SK-N-SH (cell line): ENCODE measurements around the gene C19orf47. TPM values are rescaled to one million over a fixed set of nuclear protein-coding genes. Genes with fewer than 3 reads are reported as not detected.

Experiments used
- CTCF ChIA-PET: fragments of 300-600, 350-600 bp; formaldehyde crosslinking; extraction: SDS; loops from one replicate; lab custom pipeline; 2021; lab: Yijun Ruan, JAX
- POLR2A ChIA-PET: fragments of 350-600 bp; sonication (Branson Sonifier 250); formaldehyde crosslinking; extraction: SDS; loops from one replicate; lab custom pipeline; 2020; ENCODE audit warnings: antibody characterized with exemption, inconsistent platforms; lab: Yijun Ruan, JAX
- DNase-seq: peaks from one replicate; pipeline ENCODE4 v3.0.0; 2012
- H2AFZ ChIP-seq: fragments of 200-600 bp; sonication (generic); 2 replicates; pipeline ENCODE4 v1.8.1; 2016; ENCODE audit warnings: antibody characterized with exemption, mild to moderate bottlenecking, low read depth
- H3F3A ChIP-seq: fragments of 200-600 bp; sonication (generic); replicated peaks from 2 replicates; pipeline ENCODE3; 2016; ENCODE audit warnings: antibody characterized with exemption, mild to moderate bottlenecking; ENCODE audit not compliant: insufficient read depth
- H3K27ac ChIP-seq, 2 experiments: fragments of 200-500 bp in 1 of 2; fragments of 200-600 bp in 1 of 2; sonication (Bioruptor generic) in 1 of 2; sonication (generic), shearing (Covaris generic) in 1 of 2; 2 replicates each; pipeline versions ENCODE4 v1.5.1 to v1.6.1; 2014 to 2016; ENCODE audit warnings: low read depth in 2 of 2, inconsistent platforms in 1 of 2, low read length in 1 of 2, mild to moderate bottlenecking in 1 of 2, mixed read lengths in 1 of 2
- H3K27me3 ChIP-seq: fragments of 200-600 bp; sonication (generic), shearing (Covaris generic); 2 replicates; pipeline ENCODE4 v1.6.1; 2016; ENCODE audit warnings: mixed run types; ENCODE audit not compliant: insufficient read depth
- H3K36me3 ChIP-seq, 2 experiments: fragments of 200-500 bp in 1 of 2; fragments of 200-600 bp in 1 of 2; sonication (Bioruptor generic) in 1 of 2; sonication (generic) in 1 of 2; replicated peaks in 1 of 2; 2 replicates each; pipeline versions ENCODE3 to v1.5.1; 2014 to 2016; ENCODE audit warnings: low read length in 1 of 2, mild to moderate bottlenecking in 1 of 2; ENCODE audit not compliant: insufficient read depth in 2 of 2, control insufficient read depth in 1 of 2
- H3K4me1 ChIP-seq, 2 experiments: fragments of 200-500 bp in 1 of 2; fragments of 200-600 bp in 1 of 2; sonication (Bioruptor generic) in 1 of 2; sonication (generic), shearing (Covaris generic) in 1 of 2; 2 replicates each; pipeline versions ENCODE4 v1.5.1 to v1.6.1; 2014 to 2016; ENCODE audit warnings: low read depth in 1 of 2, low read length in 1 of 2, mixed run types in 1 of 2; ENCODE audit not compliant: insufficient read depth in 2 of 2, control insufficient read depth in 1 of 2
- H3K4me2 ChIP-seq: fragments of 200-600 bp; sonication (generic), shearing (Covaris generic); 2 replicates; pipeline ENCODE4 v1.6.1; 2017; ENCODE audit warnings: mixed run types
- H3K4me3 ChIP-seq, 2 experiments: fragments of 200-500 bp in 1 of 2; fragments of 200-600 bp in 1 of 2; sonication (Bioruptor generic) in 1 of 2; sonication (generic), shearing (Covaris generic) in 1 of 2; 2 replicates each; pipeline versions ENCODE4 v1.5.1 to v1.8.1; 2014 to 2016; ENCODE audit warnings: low read depth in 2 of 2, inconsistent platforms in 1 of 2, low read length in 1 of 2, mild to moderate bottlenecking in 1 of 2, mixed read lengths in 1 of 2, moderate library complexity in 1 of 2
- H3K79me2 ChIP-seq: fragments of 200-600 bp; sonication (generic); 2 replicates; pipeline ENCODE4 v1.8.1; 2017; ENCODE audit warnings: mild to moderate bottlenecking; ENCODE audit not compliant: insufficient read depth
- H3K9ac ChIP-seq: fragments of 200-600 bp; sonication (generic); 2 replicates; pipeline ENCODE4 v1.6.1; 2017; ENCODE audit warnings: mixed run types
- H3K9me2 ChIP-seq: fragments of 200-600 bp; sonication (generic); 2 replicates; pipeline ENCODE4 v1.6.1; 2017; ENCODE audit warnings: mixed run types
- H3K9me3 ChIP-seq: fragments of 200-600 bp; sonication (generic); 2 replicates; pipeline ENCODE4 v1.6.1; 2017; ENCODE audit warnings: mixed run types, mild to moderate bottlenecking, moderate library complexity
- H4K20me1 ChIP-seq: fragments of 200-600 bp; sonication (generic); 2 replicates; pipeline ENCODE4 v1.6.1; 2017; ENCODE audit warnings: mild to moderate bottlenecking, mixed run types; ENCODE audit not compliant: insufficient read depth
- CHD2 ChIP-seq: fragments of 150-350 bp; IDR thresholded peaks from 2 replicates; pipeline ENCODE4 v1.6.1; 2018; ENCODE audit warnings: low read length; ENCODE audit not compliant: partially characterized antibody
- EP300 ChIP-seq, 2 experiments: IDR thresholded peaks; 2 replicates each; pipeline versions ENCODE4 v1.4.0 to v1.6.1; 2012; ENCODE audit warnings: borderline replicate concordance in 1 of 2, low read depth in 1 of 2, low read length in 1 of 2
- FOXM1 ChIP-seq: IDR thresholded peaks from 2 replicates; pipeline ENCODE4 v1.4.0; 2012; ENCODE audit warnings: low read depth, mild to moderate bottlenecking
- RAD21 ChIP-seq: IDR thresholded peaks from 2 replicates; pipeline ENCODE4 v1.6.1; 2012; ENCODE audit warnings: mild to moderate bottlenecking, low read length
- RXRA ChIP-seq: IDR thresholded peaks from 2 replicates; pipeline ENCODE4 v1.4.0; 2012; ENCODE audit warnings: low read depth, mild to moderate bottlenecking, borderline replicate concordance
- TAF1 ChIP-seq: IDR thresholded peaks from 2 replicates; pipeline ENCODE4 v1.6.1; 2012; ENCODE audit warnings: low read depth, mild to moderate bottlenecking, low read length, moderate library complexity, borderline replicate concordance
- TCF12 ChIP-seq: IDR thresholded peaks from 2 replicates; pipeline ENCODE4 v1.4.0; 2012
- TEAD4 ChIP-seq: IDR thresholded peaks from 2 replicates; pipeline ENCODE4 v1.4.0; 2012; ENCODE audit warnings: mild to moderate bottlenecking, borderline replicate concordance; ENCODE audit not compliant: insufficient read depth
- WGBS: methylation state at CpG from one replicate; pipeline ENCODE4 v1.1.6; 2017; ENCODE audit warnings: low lambda C conversion rate; 5-methylcytosine and 5-hydroxymethylcytosine counted together
- polyA plus RNA-seq, 3 experiments: library from polyadenylated mRNA; depleted of rRNA; stranded (reverse); fragments of >200 nt; gene quantifications; 2 replicates each; pipeline ENCODE4 v1.2.3, GENCODE V29; 2012
- TF ChIP-seq, protein P1 (sequence below): fragments of 200-600 bp; sonication (generic); IDR thresholded peaks from 2 replicates; pipeline ENCODE4 v1.6.1; 2017; ENCODE audit warnings: antibody characterized with exemption, mild to moderate bottlenecking, moderate library complexity
- TF ChIP-seq, protein P2 (sequence below): fragments of 150-350 bp; IDR thresholded peaks from 2 replicates; pipeline ENCODE4 v1.6.1; 2016; ENCODE audit warnings: mild to moderate bottlenecking, low read depth, low read length
- TF ChIP-seq, protein P3 (sequence below): fragments of 150-350 bp; IDR thresholded peaks from 2 replicates; pipeline ENCODE4 v1.6.1; 2017; ENCODE audit warnings: antibody characterized with exemption, low read length, low read depth, borderline replicate concordance
- TF ChIP-seq, protein P4 (sequence below): IDR thresholded peaks from 2 replicates; pipeline ENCODE4 v1.4.0; 2012; ENCODE audit warnings: low read depth, borderline replicate concordance

C19orf47 gene
- polyA plus RNA-seq, 1 of the 3 experiments (the other 2 are of a cell fraction): 17.2 TPM

DNA sequence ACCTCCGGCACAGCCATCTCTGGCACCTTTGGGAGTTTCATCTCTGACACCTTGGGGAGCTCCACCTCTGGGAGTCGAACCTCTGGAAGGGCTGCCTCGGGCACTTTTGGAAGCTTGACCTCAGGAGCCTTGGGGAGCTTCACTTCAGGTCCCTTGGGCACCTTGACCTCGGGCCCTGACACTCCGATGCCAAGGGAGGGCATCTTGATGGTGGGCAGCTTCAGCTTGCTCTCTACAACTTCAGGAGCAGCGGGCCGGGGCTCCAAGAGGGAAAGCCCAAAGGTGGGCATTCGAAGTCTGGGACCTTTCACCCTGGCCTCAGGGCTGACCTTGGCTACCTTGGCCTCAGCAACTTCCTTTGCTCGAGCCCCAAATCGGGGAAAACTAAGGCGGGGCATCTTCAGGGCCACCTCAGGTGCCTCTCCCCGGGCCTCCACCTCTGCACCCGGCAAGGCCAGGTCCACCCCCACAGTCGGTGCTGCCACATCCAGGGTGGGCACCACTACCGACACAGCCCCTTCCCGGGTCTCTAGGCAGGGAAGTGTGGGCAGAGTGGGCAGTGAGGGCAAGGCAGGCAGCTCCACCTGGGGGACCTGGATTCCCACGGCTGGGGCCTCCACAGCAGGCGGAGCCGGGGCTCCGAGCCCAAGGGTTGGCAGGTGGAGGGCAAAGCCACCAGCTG lies 48.8 kb upstream of the C19orf47 start:
- ChIA-PET CTCF (interaction anchor here (1.3 to 2.4 kb wide), 2 partner anchors 24 to 92 kb away, joined by 3 to 6 read pairs; no protein-coding TSS in a partner anchor), POLR2A (no interaction called here)
- Histone ChIP-seq H3K9ac (no peak overlapping the region), H3K79me2 (no peaks in the 10 kb centered on the region), H3K27ac (no peak overlapping the region), H3K27me3 (no peaks in the 10 kb centered on the region), H3K4me2 (no peak overlapping the region), H3K36me3 (no peaks in the 10 kb centered on the region), H3K4me3 (no peak overlapping the region), H3K4me1 (no peaks in the 10 kb centered on the region; a peak in 1 of 4 replicates), H3K9me3 (no peaks in the 10 kb centered on the region), H3F3A (no peaks in the 10 kb centered on the region), H3K9me2 (no peaks in the 10 kb centered on the region), H4K20me1 (no peaks in the 10 kb centered on the region), H2AFZ (no peak overlapping the region)
- WGBS: 63% methylated on average over 12 of the region's 20 CpGs
- TF ChIP-seq TCF12 (no peak), TEAD4 (no peak), RAD21 (no peak), TAF1 (no peak), FOXM1 (no peak), EP300 (IDR thresholded peaks at IDR 0.05; ENCODE audit: borderline replicate concordance in 1 of 2, low read depth in 1 of 2, low read length in 1 of 2) (no peak), RXRA (no peak), CHD2 (no peak)
- TF ChIP-seq, protein P1, sequence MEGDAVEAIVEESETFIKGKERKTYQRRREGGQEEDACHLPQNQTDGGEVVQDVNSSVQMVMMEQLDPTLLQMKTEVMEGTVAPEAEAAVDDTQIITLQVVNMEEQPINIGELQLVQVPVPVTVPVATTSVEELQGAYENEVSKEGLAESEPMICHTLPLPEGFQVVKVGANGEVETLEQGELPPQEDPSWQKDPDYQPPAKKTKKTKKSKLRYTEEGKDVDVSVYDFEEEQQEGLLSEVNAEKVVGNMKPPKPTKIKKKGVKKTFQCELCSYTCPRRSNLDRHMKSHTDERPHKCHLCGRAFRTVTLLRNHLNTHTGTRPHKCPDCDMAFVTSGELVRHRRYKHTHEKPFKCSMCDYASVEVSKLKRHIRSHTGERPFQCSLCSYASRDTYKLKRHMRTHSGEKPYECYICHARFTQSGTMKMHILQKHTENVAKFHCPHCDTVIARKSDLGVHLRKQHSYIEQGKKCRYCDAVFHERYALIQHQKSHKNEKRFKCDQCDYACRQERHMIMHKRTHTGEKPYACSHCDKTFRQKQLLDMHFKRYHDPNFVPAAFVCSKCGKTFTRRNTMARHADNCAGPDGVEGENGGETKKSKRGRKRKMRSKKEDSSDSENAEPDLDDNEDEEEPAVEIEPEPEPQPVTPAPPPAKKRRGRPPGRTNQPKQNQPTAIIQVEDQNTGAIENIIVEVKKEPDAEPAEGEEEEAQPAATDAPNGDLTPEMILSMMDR: no peak
- TF ChIP-seq, protein P2, sequence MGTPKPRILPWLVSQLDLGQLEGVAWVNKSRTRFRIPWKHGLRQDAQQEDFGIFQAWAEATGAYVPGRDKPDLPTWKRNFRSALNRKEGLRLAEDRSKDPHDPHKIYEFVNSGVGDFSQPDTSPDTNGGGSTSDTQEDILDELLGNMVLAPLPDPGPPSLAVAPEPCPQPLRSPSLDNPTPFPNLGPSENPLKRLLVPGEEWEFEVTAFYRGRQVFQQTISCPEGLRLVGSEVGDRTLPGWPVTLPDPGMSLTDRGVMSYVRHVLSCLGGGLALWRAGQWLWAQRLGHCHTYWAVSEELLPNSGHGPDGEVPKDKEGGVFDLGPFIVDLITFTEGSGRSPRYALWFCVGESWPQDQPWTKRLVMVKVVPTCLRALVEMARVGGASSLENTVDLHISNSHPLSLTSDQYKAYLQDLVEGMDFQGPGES: no peak
- TF ChIP-seq, protein P3, sequence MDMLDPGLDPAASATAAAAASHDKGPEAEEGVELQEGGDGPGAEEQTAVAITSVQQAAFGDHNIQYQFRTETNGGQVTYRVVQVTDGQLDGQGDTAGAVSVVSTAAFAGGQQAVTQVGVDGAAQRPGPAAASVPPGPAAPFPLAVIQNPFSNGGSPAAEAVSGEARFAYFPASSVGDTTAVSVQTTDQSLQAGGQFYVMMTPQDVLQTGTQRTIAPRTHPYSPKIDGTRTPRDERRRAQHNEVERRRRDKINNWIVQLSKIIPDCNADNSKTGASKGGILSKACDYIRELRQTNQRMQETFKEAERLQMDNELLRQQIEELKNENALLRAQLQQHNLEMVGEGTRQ: no peak
- TF ChIP-seq, protein P4, sequence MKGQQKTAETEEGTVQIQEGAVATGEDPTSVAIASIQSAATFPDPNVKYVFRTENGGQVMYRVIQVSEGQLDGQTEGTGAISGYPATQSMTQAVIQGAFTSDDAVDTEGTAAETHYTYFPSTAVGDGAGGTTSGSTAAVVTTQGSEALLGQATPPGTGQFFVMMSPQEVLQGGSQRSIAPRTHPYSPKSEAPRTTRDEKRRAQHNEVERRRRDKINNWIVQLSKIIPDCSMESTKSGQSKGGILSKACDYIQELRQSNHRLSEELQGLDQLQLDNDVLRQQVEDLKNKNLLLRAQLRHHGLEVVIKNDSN: no peak
- no peak for DNase-seq
